ENCODE results near the gene TMEM163. TPM values are rescaled to one million over a fixed set of nuclear protein-coding genes. Genes with fewer than 3 reads are reported as not detected.

Gene TMEM163
- total RNA-seq, 2 donors from 2014 or later: 0.57 to 1.3 TPM

- no peak for DNase-seq
- Mint-ChIP-seq H3K36me3 (ENCODE audit: low read depth) (peaks cover 4% of the 10 kb centered on the region), H3K27me3 (no peaks in the 10 kb centered on the region), H3K27ac (peak overlapping the region; percentile 66), H3K4me1 (peaks cover 9% of the 10 kb centered on the region), H3K4me3 (no peak overlapping the region)
- ATAC-seq: no peak
- no peaks in the 10 kb centered on the region for H3K9me3 ChIP-seq (ENCODE audit: control insufficient read depth, low read length, poor library complexity, severe bottlenecking)
Measured at GRCh38 chr2:134448650-134449049, 270.1 kb downstream of the TMEM163 start.

GRCh38 chr2:134447669-134448068 lies 271.1 kb downstream of the TMEM163 start:
- no peak for DNase-seq
- H3K27ac Mint-ChIP-seq: no peak overlapping the region
- no peaks in the 10 kb centered on the region for H3K27me3 Mint-ChIP-seq
- no peak overlapping the region for H3K4me3 Mint-ChIP-seq
- peaks cover 4% of the 10 kb centered on the region for H3K36me3 Mint-ChIP-seq (ENCODE audit: low read depth)
- ATAC-seq: no peak
- peaks cover 11% of the 10 kb centered on the region for H3K4me1 Mint-ChIP-seq
- no peaks in the 10 kb centered on the region for H3K9me3 ChIP-seq (ENCODE audit: control insufficient read depth, low read length, poor library complexity, severe bottlenecking)

- Mint-ChIP-seq H3K36me3 (ENCODE audit: low read depth) (peaks cover 4% of the 10 kb centered on the region), H3K27me3 (no peaks in the 10 kb centered on the region), H3K27ac (no peak overlapping the region), H3K4me1 (peaks cover 14% of the 10 kb centered on the region), H3K4me3 (no peak overlapping the region)
- H3K9me3 ChIP-seq (ENCODE audit: control insufficient read depth, low read length, poor library complexity, severe bottlenecking): no peaks in the 10 kb centered on the region
- ATAC-seq (no peak), DNase-seq (no peak)
Measured at GRCh38 chr2:134446383-134447017, 272.3 kb downstream of the TMEM163 start.

- DNase-seq (no peak), ATAC-seq (no peak)
- H3K9me3 ChIP-seq (ENCODE audit: control insufficient read depth, low read length, poor library complexity, severe bottlenecking): no peaks in the 10 kb centered on the region
- Mint-ChIP-seq H3K27me3 (no peaks in the 10 kb centered on the region), H3K27ac (no peak overlapping the region), H3K4me3 (no peak overlapping the region), H3K4me1 (peaks cover 14% of the 10 kb centered on the region), H3K36me3 (ENCODE audit: low read depth) (peaks cover 4% of the 10 kb centered on the region)
Measured at GRCh38 chr2:134445985-134446382, 272.8 kb downstream of the TMEM163 start.

- peaks cover 13% of the 10 kb centered on the region for H3K4me1 Mint-ChIP-seq
- no peak overlapping the region for H3K27ac Mint-ChIP-seq
Measured at GRCh38 chr2:134445116-134445515, 273.7 kb downstream of the TMEM163 start.

GRCh38 chr2:134443814-134444480 lies 274.9 kb downstream of the TMEM163 start:
- no peaks in the 10 kb centered on the region for H3K9me3 ChIP-seq (ENCODE audit: control insufficient read depth, low read length, poor library complexity, severe bottlenecking)
- Mint-ChIP-seq H3K27ac (no peak overlapping the region), H3K4me3 (no peak overlapping the region), H3K4me1 (peaks cover 11% of the 10 kb centered on the region), H3K36me3 (ENCODE audit: low read depth) (peaks cover 4% of the 10 kb centered on the region), H3K27me3 (no peaks in the 10 kb centered on the region)
- no peak for ATAC-seq
- DNase-seq: no peak

More at GRCh38 chr2:134445116-134445515, 273.7 kb downstream of the TMEM163 start:
- DNase-seq (no peak), ATAC-seq (no peak)
- no peaks in the 10 kb centered on the region for H3K9me3 ChIP-seq (ENCODE audit: control insufficient read depth, low read length, poor library complexity, severe bottlenecking)
- H3K27me3 Mint-ChIP-seq: no peaks in the 10 kb centered on the region
- peaks cover 4% of the 10 kb centered on the region for H3K36me3 Mint-ChIP-seq (ENCODE audit: low read depth)
- H3K4me3 Mint-ChIP-seq: no peak overlapping the region

- H3K27me3 Mint-ChIP-seq: no peaks in the 10 kb centered on the region
- no peak overlapping the region for H3K4me3 Mint-ChIP-seq
- H3K9me3 ChIP-seq (ENCODE audit: control insufficient read depth, low read length, poor library complexity, severe bottlenecking): no peaks in the 10 kb centered on the region
- peaks cover 10% of the 10 kb centered on the region for H3K4me1 Mint-ChIP-seq
- DNase-seq: no peak
- H3K36me3 Mint-ChIP-seq (ENCODE audit: low read depth): peaks cover 2% of the 10 kb centered on the region
- ATAC-seq: no peak
- peak overlapping the region; percentile 57 for H3K27ac Mint-ChIP-seq
Measured at GRCh38 chr2:134441153-134441863, 277.5 kb downstream of the TMEM163 start.

- H3K36me3 Mint-ChIP-seq (ENCODE audit: low read depth): peaks cover 3% of the 10 kb centered on the region
- DNase-seq: no peak
- no peak overlapping the region for H3K4me3 Mint-ChIP-seq
- peaks cover 10% of the 10 kb centered on the region for H3K4me1 Mint-ChIP-seq
- peak overlapping the region; percentile 84 for H3K27ac Mint-ChIP-seq
- no peak for ATAC-seq
- no peaks in the 10 kb centered on the region for H3K27me3 Mint-ChIP-seq
- no peaks in the 10 kb centered on the region for H3K9me3 ChIP-seq (ENCODE audit: control insufficient read depth, low read length, poor library complexity, severe bottlenecking)
Measured at GRCh38 chr2:134440336-134440909, 278.4 kb downstream of the TMEM163 start.

- DNase-seq: no peak
- Mint-ChIP-seq H3K27me3 (no peaks in the 10 kb centered on the region), H3K4me3 (no peak overlapping the region), H3K4me1 (peaks cover 19% of the 10 kb centered on the region), H3K27ac (peak overlapping the region; percentile 84), H3K36me3 (ENCODE audit: low read depth) (peaks cover 10% of the 10 kb centered on the region)
- H3K9me3 ChIP-seq (ENCODE audit: control insufficient read depth, low read length, poor library complexity, severe bottlenecking): no peaks in the 10 kb centered on the region
- ATAC-seq: no peak
Measured at GRCh38 chr2:134438371-134438770, 280.4 kb downstream of the TMEM163 start.

GRCh38 chr2:134436706-134437105 lies 282.1 kb downstream of the TMEM163 start:
- H3K27me3 Mint-ChIP-seq: no peaks in the 10 kb centered on the region
- peaks cover 14% of the 10 kb centered on the region for H3K4me1 Mint-ChIP-seq
- peaks cover 13% of the 10 kb centered on the region for H3K36me3 Mint-ChIP-seq (ENCODE audit: low read depth)
- no peak overlapping the region for H3K4me3 Mint-ChIP-seq
- no peak for DNase-seq
- no peak for ATAC-seq
- H3K27ac Mint-ChIP-seq: no peak overlapping the region
- H3K9me3 ChIP-seq (ENCODE audit: control insufficient read depth, low read length, poor library complexity, severe bottlenecking): no peaks in the 10 kb centered on the region

- Mint-ChIP-seq H3K4me3 (no peak overlapping the region), H3K27ac (peak overlapping the region; percentile 56), H3K36me3 (ENCODE audit: low read depth) (peaks cover 16% of the 10 kb centered on the region), H3K4me1 (peaks cover 17% of the 10 kb centered on the region), H3K27me3 (no peaks in the 10 kb centered on the region)
- no peaks in the 10 kb centered on the region for H3K9me3 ChIP-seq (ENCODE audit: control insufficient read depth, low read length, poor library complexity, severe bottlenecking)
- DNase-seq (no peak), ATAC-seq (no peak)
Measured at GRCh38 chr2:134435936-134436335, 282.9 kb downstream of the TMEM163 start.

- no peak for ATAC-seq
- Mint-ChIP-seq H3K27ac (peak overlapping the region; percentile 56), H3K4me3 (no peak overlapping the region), H3K36me3 (ENCODE audit: low read depth) (peaks cover 17% of the 10 kb centered on the region), H3K27me3 (no peaks in the 10 kb centered on the region), H3K4me1 (peaks cover 19% of the 10 kb centered on the region)
- DNase-seq: no peak
- no peaks in the 10 kb centered on the region for H3K9me3 ChIP-seq (ENCODE audit: control insufficient read depth, low read length, poor library complexity, severe bottlenecking)
Measured at GRCh38 chr2:134435505-134435904, 283.3 kb downstream of the TMEM163 start.

- Mint-ChIP-seq H3K4me3 (no peak overlapping the region), H3K27ac (peak overlapping the region; percentile 95), H3K36me3 (ENCODE audit: low read depth) (peaks cover 17% of the 10 kb centered on the region), H3K4me1 (peaks cover 19% of the 10 kb centered on the region), H3K27me3 (no peaks in the 10 kb centered on the region)
- H3K9me3 ChIP-seq (ENCODE audit: control insufficient read depth, low read length, poor library complexity, severe bottlenecking): no peaks in the 10 kb centered on the region
- ATAC-seq (no peak), DNase-seq (no peak)
Measured at GRCh38 chr2:134433979-134434378, 284.8 kb downstream of the TMEM163 start.
